Suppressor macrophage treated with lipopolysaccharide for 1 hour (primary cell): Measurements from ENCODE around the gene SDCCAG8.
A peak's percentile ranks its signal among the peaks of the same experiment; 100 is the strongest.

Experiments used
- DNase-seq, 3 donors: peaks; one replicate each; pipeline ENCODE4 v3.0.0-alpha.2; 2020 to 2022

Gene SDCCAG8

GRCh38 chr1:243254233-243254926 lies 1.5 kb upstream of the SDCCAG8 start:
- DNase-seq, result peak; percentile 87 to 91 (median 89)

- DNase-seq, result peak; percentile 96 to 97 (median 96)
Measured at GRCh38 chr1:243254927-243255790, 682 bp upstream of the SDCCAG8 start, which contains the start of gene CEP170. TSS of gene CEP170 (minus strand) at chr1:243255281. CDS start at chr1:243225280, 30,001 bp downstream.

- no peak for DNase-seq
Measured at GRCh38 chr1:243256590-243256989, 749 bp downstream of the SDCCAG8 start.

- DNase-seq, result no peak
Measured at GRCh38 chr1:243257189-243257588, 1.3 kb downstream of the SDCCAG8 start.

- peak in 2 of 3 donors; percentile 62 to 67 for DNase-seq
Measured at GRCh38 chr1:243258731-243259130, 2.9 kb downstream of the SDCCAG8 start.

GRCh38 chr1:243260221-243260880 lies 4.5 kb downstream of the SDCCAG8 start:
- no peak for DNase-seq

- no peak for DNase-seq
Measured at GRCh38 chr1:243261390-243261789, 5.5 kb downstream of the SDCCAG8 start.

- DNase-seq, result peak; percentile 67 to 87 (median 86)
Measured at GRCh38 chr1:243264717-243265116, 8.9 kb downstream of the SDCCAG8 start.

- no peak for DNase-seq
Measured at GRCh38 chr1:243266231-243266630, 10.4 kb downstream of the SDCCAG8 start.

- DNase-seq, result peak; percentile 74 to 86 (median 84)
Measured at GRCh38 chr1:243267471-243267880, 11.6 kb downstream of the SDCCAG8 start.

GRCh38 chr1:243267914-243268653 lies 12.2 kb downstream of the SDCCAG8 start:
- peak; percentile 54 to 82 (median 75) for DNase-seq

GRCh38 chr1:243268751-243269460 lies 13.1 kb downstream of the SDCCAG8 start:
- DNase-seq, result peak in 1 of 3 donors; percentile 43

- DNase-seq, result no peak
Measured at GRCh38 chr1:243269461-243269801, 13.6 kb downstream of the SDCCAG8 start.

GRCh38 chr1:243270097-243270864 lies 14.4 kb downstream of the SDCCAG8 start:
- DNase-seq, result peak in 1 of 3 donors; percentile 39

- no peak for DNase-seq
Measured at GRCh38 chr1:243271996-243272395, 16.2 kb downstream of the SDCCAG8 start.

GRCh38 chr1:243272401-243272800 lies 16.6 kb downstream of the SDCCAG8 start:
- no peak for DNase-seq

- DNase-seq, result no peak
Measured at GRCh38 chr1:243273506-243273905, 17.7 kb downstream of the SDCCAG8 start.

- DNase-seq, result no peak
Measured at GRCh38 chr1:243273945-243274344, 18.1 kb downstream of the SDCCAG8 start.

GRCh38 chr1:243275316-243275715 lies 19.5 kb downstream of the SDCCAG8 start:
- no peak for DNase-seq

- DNase-seq, result peak in 1 of 3 donors; percentile 37
Measured at GRCh38 chr1:243280571-243281129, 24.8 kb downstream of the SDCCAG8 start.

- DNase-seq, result no peak
Measured at GRCh38 chr1:243281672-243282071, 25.8 kb downstream of the SDCCAG8 start.
